Liver (tissue), 9 donors: ENCODE results near the gene TOMM20. TPM values are rescaled to one million over a fixed set of nuclear protein-coding genes. Genes with fewer than 3 reads are reported as not detected.

ENCODE experiments used
- DNase-seq: peaks from one replicate; pipeline ENCODE4 v3.0.0-alpha.2; 2017; ENCODE audit warnings: low spot score
- H3K27ac ChIP-seq, 2 donors: one replicate each; pipeline ENCODE4 v1.7.0; 2013; ENCODE audit warnings: inconsistent platforms in 2 of 2, low read length in 2 of 2, control low read depth in 1 of 2, low read depth in 1 of 2, mild to moderate bottlenecking in 1 of 2
- H3K27me3 ChIP-seq, 4 donors: one replicate each; pipeline versions ENCODE4 v1.6.1 to v1.7.0; 2013; ENCODE audit warnings: low read length in 3 of 4, inconsistent platforms in 1 of 4, mild to moderate bottlenecking in 1 of 4, moderate library complexity in 1 of 4; ENCODE audit not compliant: control insufficient read depth in 4 of 4, insufficient read depth in 4 of 4
- H3K36me3 ChIP-seq, 4 donors: one replicate each; pipeline versions ENCODE4 v1.6.1 to v1.7.0; 2013; ENCODE audit warnings: low read length in 3 of 4, mild to moderate bottlenecking in 3 of 4, low read depth in 1 of 4, moderate library complexity in 1 of 4; ENCODE audit not compliant: control insufficient read depth in 4 of 4, insufficient read depth in 3 of 4
- H3K4me1 ChIP-seq, 4 donors: one replicate each; pipeline versions ENCODE4 v1.6.1 to v1.7.0; 2013; ENCODE audit warnings: low read length in 3 of 4, mild to moderate bottlenecking in 3 of 4, moderate library complexity in 1 of 4; ENCODE audit not compliant: control insufficient read depth in 4 of 4, insufficient read depth in 4 of 4
- H3K4me3 ChIP-seq, 3 donors: one replicate each; pipeline versions ENCODE4 v1.6.1 to v1.7.0; 2013; ENCODE audit warnings: low read length in 3 of 3, control low read depth in 1 of 3, low read depth in 1 of 3, mild to moderate bottlenecking in 1 of 3
- H3K9ac ChIP-seq, 2 donors: one replicate each; pipeline ENCODE4 v1.7.0; 2013; ENCODE audit warnings: low read length in 2 of 2, mild to moderate bottlenecking in 2 of 2, moderate library complexity in 2 of 2, control low read depth in 1 of 2, low read depth in 1 of 2
- H3K9me3 ChIP-seq, 4 donors: one replicate each; pipeline versions ENCODE4 v1.6.1 to v1.7.0; 2013; ENCODE audit warnings: low read length in 3 of 4; ENCODE audit not compliant: control insufficient read depth in 4 of 4
- FOXA2 ChIP-seq: IDR thresholded peaks from 2 replicates; pipeline ENCODE4 v1.6.1; 2016; ENCODE audit warnings: antibody characterized with exemption
- GABPA ChIP-seq, 2 donors: IDR thresholded peaks in 1 of 2; conservative IDR thresholded peaks in 1 of 2; 2 replicates each; pipeline ENCODE4 v1.6.1; 2016; ENCODE audit warnings: antibody characterized with exemption in 2 of 2, mild to moderate bottlenecking in 1 of 2, moderate library complexity in 1 of 2
- HNF4A ChIP-seq, 2 donors: conservative IDR thresholded peaks; 2 replicates each; pipeline ENCODE4 v1.6.1; 2016; ENCODE audit warnings: antibody characterized with exemption in 2 of 2, mild to moderate bottlenecking in 2 of 2
- HNF4G ChIP-seq: IDR thresholded peaks from 2 replicates; pipeline ENCODE4 v1.6.1; 2016; ENCODE audit warnings: antibody characterized with exemption
- JUND ChIP-seq, 2 donors: IDR thresholded peaks; 2 replicates each; pipeline ENCODE4 v1.6.1; 2016; ENCODE audit warnings: antibody characterized with exemption in 2 of 2
- NR2F2 ChIP-seq: IDR thresholded peaks from 2 replicates; pipeline ENCODE4 v1.6.1; 2016; ENCODE audit warnings: antibody characterized with exemption
- RAD21 ChIP-seq, 2 donors: IDR thresholded peaks; 2 replicates each; pipeline ENCODE4 v1.6.1; 2016; ENCODE audit warnings: antibody characterized with exemption in 2 of 2, mild to moderate bottlenecking in 2 of 2
- RXRA ChIP-seq, 2 donors: IDR thresholded peaks; 2 replicates each; pipeline ENCODE4 v1.6.1; 2017 to 2018; ENCODE audit warnings: antibody characterized with exemption in 2 of 2, mild to moderate bottlenecking in 1 of 2
- YY1 ChIP-seq: IDR thresholded peaks from 2 replicates; pipeline ENCODE4 v1.6.1; 2016; ENCODE audit warnings: antibody characterized with exemption, mild to moderate bottlenecking
- ZBTB33 ChIP-seq: IDR thresholded peaks from 2 replicates; pipeline ENCODE4 v1.6.1; 2016; ENCODE audit warnings: antibody characterized with exemption
- WGBS: extraction: QIAGEN DNeasy Blood & Tissue Kit; methylation state at CpG from one replicate; pipeline ENCODE4 v1.1.7; 2013; 5-methylcytosine and 5-hydroxymethylcytosine counted together
- polyA plus RNA-seq, 2 donors: library from polyadenylated mRNA; stranded (reverse) in 1 of 2; unstranded in 1 of 2; fragments of 200-250 nt in 1 of 2; fragments of >200 nt in 1 of 2; fragmentation: Nextera tagmentation in 1 of 2; extraction: Ambion mirVana in 1 of 2; gene quantifications; one replicate each; pipeline versions ENCODE4 v1.2.1 to v1.2.3, GENCODE V29; 2013 to 2015
- total RNA-seq, 2 donors: library from RNA; depleted of rRNA; stranded (reverse); fragments of >200 nt; gene quantifications; one replicate each; pipeline ENCODE4 v1.2.3, GENCODE V29; 2014
- TF ChIP-seq, protein P1 (sequence below): fragments of 150-350 bp; IDR thresholded peaks from 2 replicates; pipeline ENCODE4 v1.5.1; 2017; ENCODE audit warnings: improper control_type of control experiment, low read depth, low read length; ENCODE audit not compliant: missing input control
- donor health status: healthy.
- donor health status: healthy.
- donor health status: healthy.
- donor health status: healthy.
- donor health status: healthy.

Gene TOMM20
- total and polyA plus RNA-seq, 4 donors = 33.4 to 74.4 (median 39.1) TPM

DNA sequence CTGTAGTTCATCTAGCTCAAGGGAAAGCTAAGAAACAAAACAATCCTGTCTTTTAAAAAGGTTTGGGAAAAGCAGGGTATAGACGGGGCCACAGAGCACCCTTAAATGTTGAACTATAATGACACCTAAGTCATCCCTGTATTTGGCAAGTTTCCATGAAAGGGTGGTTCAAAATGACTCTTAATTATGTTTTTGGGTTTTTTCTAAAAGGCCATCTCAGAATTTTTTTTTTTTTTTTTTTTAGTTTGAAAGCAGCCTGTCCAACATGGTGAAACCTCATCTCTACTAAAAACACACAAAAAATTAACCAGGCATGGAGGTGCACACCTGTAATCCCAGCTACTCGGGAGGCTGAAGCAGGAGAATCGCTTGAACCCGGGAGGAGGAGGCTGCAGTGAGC lies 22.2 kb downstream of the TOMM20 start:
- no peak overlapping the region for H3K27ac ChIP-seq
- H3K27me3 ChIP-seq = no peaks in the 10 kb centered on the region
- no peak for TF ChIP-seq ZBTB33
- TF ChIP-seq YY1 = no peak
- TF ChIP-seq RXRA (IDR thresholded peaks at IDR 0.05) = no peak
- TF ChIP-seq, protein P1, sequence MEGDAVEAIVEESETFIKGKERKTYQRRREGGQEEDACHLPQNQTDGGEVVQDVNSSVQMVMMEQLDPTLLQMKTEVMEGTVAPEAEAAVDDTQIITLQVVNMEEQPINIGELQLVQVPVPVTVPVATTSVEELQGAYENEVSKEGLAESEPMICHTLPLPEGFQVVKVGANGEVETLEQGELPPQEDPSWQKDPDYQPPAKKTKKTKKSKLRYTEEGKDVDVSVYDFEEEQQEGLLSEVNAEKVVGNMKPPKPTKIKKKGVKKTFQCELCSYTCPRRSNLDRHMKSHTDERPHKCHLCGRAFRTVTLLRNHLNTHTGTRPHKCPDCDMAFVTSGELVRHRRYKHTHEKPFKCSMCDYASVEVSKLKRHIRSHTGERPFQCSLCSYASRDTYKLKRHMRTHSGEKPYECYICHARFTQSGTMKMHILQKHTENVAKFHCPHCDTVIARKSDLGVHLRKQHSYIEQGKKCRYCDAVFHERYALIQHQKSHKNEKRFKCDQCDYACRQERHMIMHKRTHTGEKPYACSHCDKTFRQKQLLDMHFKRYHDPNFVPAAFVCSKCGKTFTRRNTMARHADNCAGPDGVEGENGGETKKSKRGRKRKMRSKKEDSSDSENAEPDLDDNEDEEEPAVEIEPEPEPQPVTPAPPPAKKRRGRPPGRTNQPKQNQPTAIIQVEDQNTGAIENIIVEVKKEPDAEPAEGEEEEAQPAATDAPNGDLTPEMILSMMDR = no peak
- TF ChIP-seq HNF4A (conservative IDR thresholded peaks at IDR 0.05) = no peak
- peaks cover 0 to 8% (median 2%) of the 10 kb centered on the region in 4 donors for H3K4me1 ChIP-seq
- no peak for DNase-seq
- peaks cover 7 to 34% (median 13%) of the 10 kb centered on the region in 4 donors for H3K36me3 ChIP-seq
- WGBS = 95% methylated on average over 4 of the region's 4 CpGs
- H3K4me3 ChIP-seq = no peak overlapping the region
- H3K9ac ChIP-seq = no peak overlapping the region
- no peaks in the 10 kb centered on the region for H3K9me3 ChIP-seq

DNA sequence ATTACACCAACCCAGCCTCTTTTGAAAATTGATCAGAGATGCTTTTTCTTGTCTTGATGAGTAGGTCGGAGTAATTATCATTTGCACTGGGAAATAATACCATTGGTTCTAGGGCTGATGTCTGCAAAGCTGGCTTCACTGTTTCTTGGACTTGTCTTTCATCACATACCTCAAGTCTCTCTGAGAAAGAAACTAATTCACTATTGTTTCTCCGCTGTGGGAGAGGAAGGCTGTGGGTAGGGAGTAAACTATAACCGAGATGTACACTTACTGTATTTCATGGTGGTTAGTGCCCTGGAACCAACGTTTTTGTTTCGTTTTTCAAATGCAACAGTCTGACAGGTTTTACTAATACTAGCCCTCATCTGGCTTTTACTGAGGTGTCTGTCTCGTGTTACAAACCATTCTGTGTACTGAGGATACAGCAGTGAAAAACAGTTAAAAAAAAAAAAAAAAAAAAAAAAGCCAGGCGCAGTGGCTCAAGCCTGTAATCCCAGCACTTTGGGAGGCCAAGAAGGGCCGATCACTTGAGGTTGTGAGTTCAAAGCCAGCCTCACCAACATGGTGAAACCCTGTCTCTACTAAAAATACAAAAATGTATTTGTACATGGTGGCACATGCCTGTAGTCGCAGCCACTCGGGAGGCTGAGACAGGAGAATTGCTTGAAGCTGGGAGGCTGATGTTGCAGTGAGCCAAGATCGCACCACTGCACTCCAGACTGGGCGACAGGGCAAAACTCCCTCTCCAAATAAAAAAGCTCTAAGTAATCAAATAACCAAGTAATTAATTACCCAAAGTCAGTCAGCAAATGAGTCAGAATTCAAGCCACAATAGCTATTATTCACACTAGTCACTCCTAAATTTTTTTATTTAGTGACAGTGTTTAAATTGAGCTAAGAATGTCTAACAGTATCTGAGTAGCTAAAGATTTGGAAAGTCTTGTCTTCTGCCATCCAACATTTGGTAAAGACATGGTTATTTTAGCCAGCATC lies 23.3 kb downstream of the TOMM20 start:
- 88% methylated on average over 12 of the region's 12 CpGs for WGBS
- Histone ChIP-seq H3K9me3 (no peaks in the 10 kb centered on the region), H3K4me3 (no peak overlapping the region), H3K9ac (no peak overlapping the region), H3K27ac (no peak overlapping the region), H3K27me3 (no peaks in the 10 kb centered on the region), H3K4me1 (peaks cover 0 to 8% (median 2%) of the 10 kb centered on the region in 4 donors), H3K36me3 (peaks cover 3 to 24% (median 8%) of the 10 kb centered on the region in 4 donors)
- DNase-seq = no peak
- TF ChIP-seq NR2F2 (no peak), HNF4G (no peak), HNF4A (conservative IDR thresholded peaks at IDR 0.05) (no peak), GABPA (IDR thresholded peaks at IDR 0.05 in 1 of 2, conservative IDR thresholded peaks at IDR 0.05 in 1 of 2) (no peak), FOXA2 (no peak), RAD21 (IDR thresholded peaks at IDR 0.05) (no peak), ZBTB33 (no peak), JUND (IDR thresholded peaks at IDR 0.05) (no peak)
